GM23338 (cell line): ENCODE data around the gene CLCN6.

ENCODE experiments used
- CREB1 ChIP-seq: fragments of 250-450 bp; sonication (Bioruptor Pico); IDR thresholded peaks from 2 replicates; pipeline ENCODE4 v1.5.0; 2020; ENCODE audit warnings: low read depth, mild to moderate bottlenecking, moderate library complexity
- CTCF ChIP-seq, 2 experiments: fragments of 200-600 bp in 1 of 2; sonication (generic) in 1 of 2; conservative IDR thresholded peaks; 2 replicates each; pipeline versions ENCODE4 v1.5.1 to v1.6.1; 2016 to 2017; ENCODE audit warnings: antibody characterized with exemption in 2 of 2, low read depth in 2 of 2, mild to moderate bottlenecking in 2 of 2, moderate library complexity in 1 of 2
- ETS1 ChIP-seq: IDR thresholded peaks from 2 replicates; pipeline ENCODE4 v1.6.1; 2016; ENCODE audit warnings: antibody characterized with exemption
- EZH2 ChIP-seq: fragments of 200-600 bp; sonication (generic); IDR thresholded peaks from one replicate; pipeline ENCODE4 v1.8.0; 2017; ENCODE audit warnings: antibody characterized with exemption, mild to moderate bottlenecking, low read depth; ENCODE audit not compliant: unreplicated experiment
- EZH2phosphoT487 ChIP-seq: fragments of 200-600 bp; sonication (generic); IDR thresholded peaks from one replicate; pipeline ENCODE4 v1.8.1; 2018; ENCODE audit warnings: antibody characterized with exemption; ENCODE audit not compliant: unreplicated experiment
- JUNB ChIP-seq: IDR thresholded peaks from one replicate; pipeline ENCODE4 v1.6.1; 2016; ENCODE audit warnings: antibody characterized with exemption; ENCODE audit not compliant: unreplicated experiment
- NANOG ChIP-seq: IDR thresholded peaks from 2 replicates; pipeline ENCODE4 v1.6.1; 2016; ENCODE audit warnings: antibody characterized with exemption, borderline replicate concordance
- POLR2AphosphoS5 ChIP-seq: IDR thresholded peaks from 2 replicates; pipeline ENCODE4 v1.6.1; 2016; ENCODE audit warnings: antibody characterized with exemption, low read depth
- REST ChIP-seq: IDR thresholded peaks from one replicate; pipeline ENCODE4 v1.6.1; 2018; ENCODE audit warnings: antibody characterized with exemption; ENCODE audit not compliant: unreplicated experiment
- STAT1 ChIP-seq: IDR thresholded peaks from one replicate; pipeline ENCODE4 v1.6.1; 2016; ENCODE audit warnings: antibody characterized with exemption; ENCODE audit not compliant: unreplicated experiment
- ZNF114 ChIP-seq: fragments of 250-450 bp; sonication (Bioruptor Pico); IDR thresholded peaks from 2 replicates; pipeline ENCODE4 v1.5.0; 2020; ENCODE audit warnings: mild to moderate bottlenecking, moderate library complexity
- ZNF331 ChIP-seq: fragments of 250-450 bp; sonication (Bioruptor Pico); IDR thresholded peaks from 2 replicates; pipeline ENCODE4 v1.5.0; 2020; ENCODE audit warnings: low read depth, mild to moderate bottlenecking, moderate library complexity
- ZNF462 ChIP-seq: fragments of 250-450 bp; sonication (Bioruptor Pico); IDR thresholded peaks from 2 replicates; pipeline ENCODE4 v1.5.0; 2020; ENCODE audit warnings: mild to moderate bottlenecking, moderate library complexity

- TF ChIP-seq POLR2AphosphoS5 (no peak), CTCF (conservative IDR thresholded peaks at IDR 0.05; ENCODE audit: low read depth in 2 of 2) (no peak), EZH2 (no peak), EZH2phosphoT487 (no peak), ZNF114 (CRISPR knock-in tag) (no peak), REST (no peak), STAT1 (no peak), ZNF331 (CRISPR knock-in tag) (no peak), CREB1 (no peak), ETS1 (no peak), JUNB (no peak), NANOG (no peak), ZNF462 (CRISPR knock-in tag) (no peak)
Measured at GRCh38 chr1:11779715-11780379, 26.1 kb upstream of the CLCN6 start.
